GM19351 (cell line): ENCODE data around the gene CRYBG1.
"Not testable (repeated sequence)": the region's sequence is repeated elsewhere in the genome, so short reads cannot be mapped to it uniquely, and the experiment has no call there.

Source experiments
- ATAC-seq: cut with Tn5 transposase; IDR thresholded peaks from one replicate; pipeline ENCODE4 v1.9.1; 2021; ENCODE audit warnings: mild to moderate bottlenecking, moderate library complexity; ENCODE audit not compliant: unreplicated experiment

The CRYBG1 gene

GRCh38 chr6:106372838-106373501, 12.5 kb downstream of the CRYBG1 start:
- no peak for ATAC-seq

GRCh38 chr6:106373502-106374239, 13.2 kb downstream of the CRYBG1 start:
- no peak for ATAC-seq

- ATAC-seq, result no peak
Measured at GRCh38 chr6:106377061-106377540, 16.6 kb downstream of the CRYBG1 start.

- ATAC-seq, result no peak
Measured at GRCh38 chr6:106379951-106380350, 19.4 kb downstream of the CRYBG1 start.

- no peak for ATAC-seq
Measured at GRCh38 chr6:106380407-106380806, 19.9 kb downstream of the CRYBG1 start.

- ATAC-seq, result no peak
Measured at GRCh38 chr6:106381223-106381622, 20.7 kb downstream of the CRYBG1 start.

- no peak for ATAC-seq
Measured at GRCh38 chr6:106381881-106382280, 21.4 kb downstream of the CRYBG1 start.

- no peak for ATAC-seq
Measured at GRCh38 chr6:106383573-106383972, 23.1 kb downstream of the CRYBG1 start.

GRCh38 chr6:106385530-106385929, 25.0 kb downstream of the CRYBG1 start:
- no peak for ATAC-seq

GRCh38 chr6:106387875-106388274, 27.4 kb downstream of the CRYBG1 start:
- no peak for ATAC-seq

GRCh38 chr6:106390088-106390487, 29.6 kb downstream of the CRYBG1 start:
- ATAC-seq, result no peak

- ATAC-seq, result no peak
Measured at GRCh38 chr6:106396426-106397220, 36.1 kb downstream of the CRYBG1 start.

- ATAC-seq, result no peak
Measured at GRCh38 chr6:106397431-106397830, 36.9 kb downstream of the CRYBG1 start.

- no peak for ATAC-seq
Measured at GRCh38 chr6:106398621-106399020, 38.1 kb downstream of the CRYBG1 start.

GRCh38 chr6:106405044-106405443, 44.5 kb downstream of the CRYBG1 start:
- ATAC-seq, result not testable (repeated sequence)

GRCh38 chr6:106411056-106411455, 50.5 kb downstream of the CRYBG1 start:
- ATAC-seq, result no peak

- ATAC-seq, result no peak
Measured at GRCh38 chr6:106411643-106412200, 51.2 kb downstream of the CRYBG1 start.

- ATAC-seq, result no peak
Measured at GRCh38 chr6:106413016-106413415, 52.5 kb downstream of the CRYBG1 start.

- no peak for ATAC-seq
Measured at GRCh38 chr6:106413722-106414121, 53.2 kb downstream of the CRYBG1 start.

- ATAC-seq, result no peak
Measured at GRCh38 chr6:106415921-106416320, 55.4 kb downstream of the CRYBG1 start.

GRCh38 chr6:106417572-106418147, 57.1 kb downstream of the CRYBG1 start:
- no peak for ATAC-seq
